Fibroblast of lung (primary cell): ENCODE measurements around the gene OR1D5.
"Not testable (repeated sequence)": the region's sequence is repeated elsewhere in the genome, so short reads cannot be mapped to it uniquely, and the experiment has no call there.

Experiments used
- CTCF ChIP-seq, 2 donors: IDR thresholded peaks in 1 of 2; conservative IDR thresholded peaks in 1 of 2; 1 replicate in 1 of 2; 2 replicates in 1 of 2; pipeline ENCODE4 v1.5.1; 2011 to 2012; ENCODE audit warnings: low read length in 2 of 2, control low read depth in 1 of 2, inconsistent platforms in 1 of 2, low read depth in 1 of 2, mild to moderate bottlenecking in 1 of 2
- EZH2 ChIP-seq: IDR thresholded peaks from 2 replicates; pipeline ENCODE4 v1.5.1; 2012; ENCODE audit warnings: low read length, control low read depth, mild to moderate bottlenecking; ENCODE audit errors: missing control alignments

- TF ChIP-seq CTCF (conservative IDR thresholded peaks at IDR 0.05 in 1 of 2, IDR thresholded peaks at IDR 0.05 in 1 of 2; ENCODE audit: low read depth in 1 of 2, low read length in 2 of 2); EZH2: not testable (repeated sequence)
Measured at GRCh38 chr17:3054868-3055267, 8.5 kb downstream of the OR1D5 start.
